Activated CD8-positive, alpha-beta memory T cell treated with anti-CD3 and anti-CD28 coated beads for 24 hours (primary cell): ENCODE measurements around the gene PRSS38.

ENCODE experiments used
- DNase-seq: peaks from one replicate; pipeline ENCODE4 v3.0.0-alpha.2; 2020

The PRSS38 gene

GRCh38 chr1:227886993-227887696 lies 71.7 kb downstream of the PRSS38 start:
- DNase-seq, result peak; percentile 68

GRCh38 chr1:227887697-227888403 lies 72.4 kb downstream of the PRSS38 start:
- peak; percentile 56 for DNase-seq

GRCh38 chr1:227888404-227889046 lies 73.0 kb downstream of the PRSS38 start:
- DNase-seq, result peak; percentile 56

- peak; percentile 51 for DNase-seq
Measured at GRCh38 chr1:227889047-227889862, 73.8 kb downstream of the PRSS38 start.

- DNase-seq, result peak; percentile 45
Measured at GRCh38 chr1:227889863-227890405, 74.5 kb downstream of the PRSS38 start.

- peak; percentile 47 for DNase-seq
Measured at GRCh38 chr1:227890451-227891222, 75.2 kb downstream of the PRSS38 start.

GRCh38 chr1:227891223-227891954 lies 75.9 kb downstream of the PRSS38 start:
- DNase-seq, result peak; percentile 47

- peak; percentile 47 for DNase-seq
Measured at GRCh38 chr1:227891955-227892488, 76.5 kb downstream of the PRSS38 start.

GRCh38 chr1:227892489-227893299 lies 77.2 kb downstream of the PRSS38 start:
- DNase-seq, result peak; percentile 41

GRCh38 chr1:227893300-227893948 lies 77.9 kb downstream of the PRSS38 start:
- peak; percentile 49 for DNase-seq

- DNase-seq, result peak; percentile 40
Measured at GRCh38 chr1:227893949-227894721, 78.7 kb downstream of the PRSS38 start.

- peak; percentile 33 for DNase-seq
Measured at GRCh38 chr1:227894831-227895451, 79.5 kb downstream of the PRSS38 start.
